Amygdala (tissue), 56 donors: ENCODE data around the gene RPL18A.

Experiments
- DNase-seq, 56 donors: peaks; one replicate each; lab custom pipeline; 2025; lab: John Stamatoyannopoulos, UW

Gene RPL18A

DNA sequence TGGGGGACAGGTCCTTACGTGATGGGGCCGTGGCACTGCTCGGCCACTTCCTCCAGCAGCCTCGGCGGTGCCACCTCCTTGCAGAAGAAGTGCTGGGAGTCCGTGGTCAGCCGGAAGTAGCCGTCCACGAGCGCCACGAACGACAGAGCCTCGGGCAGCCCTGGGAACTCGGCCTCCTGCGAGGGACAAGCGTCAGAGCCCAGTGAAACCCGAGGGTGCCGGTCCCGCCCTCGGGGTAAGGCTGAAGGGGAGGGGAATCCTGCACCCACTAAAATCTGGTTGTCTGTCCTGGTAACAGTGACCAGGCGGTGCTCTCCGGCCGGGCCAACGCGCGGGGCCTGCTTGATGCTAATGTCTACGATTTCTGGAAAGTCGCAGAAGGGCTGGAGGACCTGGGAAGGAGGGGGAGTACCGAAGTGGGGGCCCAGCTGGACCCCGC is 18.3 kb upstream of the RPL18A start:
- no peak for DNase-seq

DNA sequence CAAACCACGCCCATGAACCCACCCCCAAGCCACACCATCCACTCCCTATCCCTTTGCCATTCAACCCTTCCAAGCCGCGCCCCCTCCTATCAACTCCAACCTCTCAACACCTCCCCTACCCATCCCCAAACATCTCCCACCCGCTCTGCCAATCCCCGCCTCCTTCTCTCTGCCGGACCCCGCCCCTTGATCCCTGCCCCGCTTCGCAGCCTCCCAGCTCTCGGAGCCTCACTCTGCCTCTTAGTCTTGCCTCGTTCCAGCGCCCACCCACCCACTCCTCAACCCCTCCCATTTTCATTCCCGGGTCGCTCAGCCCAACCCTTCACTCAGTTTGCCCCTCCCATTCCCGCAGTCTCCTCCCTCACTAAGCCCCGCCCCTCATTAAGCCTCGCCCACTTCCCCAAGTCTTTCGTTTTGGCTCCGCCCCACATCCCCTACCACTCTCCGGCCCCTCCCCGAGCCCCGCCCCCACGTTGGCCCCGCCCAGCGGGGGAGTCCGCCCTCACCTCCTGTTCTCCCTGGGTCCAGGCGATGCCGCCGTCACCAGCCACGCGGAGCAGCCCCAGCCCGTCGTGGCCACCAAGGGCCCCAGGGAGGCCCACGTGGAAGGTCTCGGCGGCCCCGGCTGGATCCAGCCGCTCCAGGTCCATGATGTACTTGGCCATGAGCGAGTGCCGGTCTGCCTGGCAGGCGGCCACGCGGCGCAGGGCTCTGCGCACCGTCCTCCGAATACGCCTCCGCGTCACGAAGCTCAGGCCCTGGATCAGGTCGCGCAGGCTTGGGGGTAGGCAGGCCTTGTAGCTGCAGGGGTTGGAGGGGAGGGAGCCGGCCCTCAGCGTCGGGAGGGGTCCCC is 17.7 kb upstream of the RPL18A start:
- DNase-seq: peak in 48 of 56 donors; percentile 7 to 79 (median 50)

GRCh38 chr19:17842663-17843291 is 16.9 kb upstream of the RPL18A start:
- no peak for DNase-seq

GRCh38 chr19:17843292-17843827 is 16.4 kb upstream of the RPL18A start:
- no peak for DNase-seq

DNA sequence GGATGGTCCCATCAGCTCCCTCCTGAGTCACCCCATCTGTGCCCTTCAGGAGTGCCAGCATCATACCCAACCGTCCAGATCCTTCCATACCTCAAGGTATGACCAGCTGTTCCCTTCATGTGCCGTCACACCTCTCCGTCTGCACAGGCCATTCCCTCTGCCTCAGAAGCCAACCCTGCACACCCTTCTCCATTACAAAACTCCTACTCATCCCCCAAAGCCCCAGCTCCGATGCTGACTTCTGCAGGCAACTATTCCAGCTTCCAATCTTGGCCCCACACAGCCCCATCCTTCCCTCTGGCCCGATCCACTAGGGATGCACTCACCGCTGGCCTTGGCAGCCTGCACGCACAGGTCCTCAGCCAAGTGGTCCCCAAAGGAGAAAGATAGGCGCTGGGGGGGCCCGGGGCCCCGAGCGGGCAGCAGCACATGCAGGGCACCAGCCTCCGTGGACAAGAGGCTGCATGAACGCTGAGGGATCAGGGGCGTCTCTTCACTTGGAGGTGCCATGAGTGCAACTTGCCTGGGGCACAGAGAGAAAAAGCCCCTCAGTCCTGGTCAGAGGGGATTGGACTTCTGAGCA is 15.7 kb upstream of the RPL18A start:
- DNase-seq: no peak

DNA sequence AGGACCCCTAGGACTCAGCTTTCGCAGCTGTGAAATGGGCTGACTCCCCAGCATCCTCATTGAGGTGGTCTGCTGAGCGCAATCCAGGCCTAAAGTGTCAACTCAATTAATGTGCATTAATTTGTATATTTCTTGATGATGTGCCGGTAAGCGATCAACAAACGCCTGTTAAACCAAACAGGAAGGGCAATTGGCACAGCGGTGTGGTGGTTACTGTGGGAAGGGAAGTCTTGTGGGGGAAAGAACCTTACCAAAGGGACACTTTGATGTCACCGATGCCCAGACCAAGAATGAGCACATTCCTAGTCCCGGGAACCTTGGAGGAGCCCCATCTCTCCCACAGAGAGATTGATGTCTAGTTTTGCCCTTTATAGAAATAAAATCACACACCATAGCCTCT is 13.6 kb upstream of the RPL18A start:
- no peak for DNase-seq

GRCh38 chr19:17847538-17848366 is 12.0 kb upstream of the RPL18A start, which contains the start of gene JAK3:
JAK3 (minus strand) TSS chr19:17847982; CDS start chr19:17844417, 3,565 bp downstream.
- peak in 47 of 56 donors; percentile 7 to 61 (median 30) for DNase-seq

DNA sequence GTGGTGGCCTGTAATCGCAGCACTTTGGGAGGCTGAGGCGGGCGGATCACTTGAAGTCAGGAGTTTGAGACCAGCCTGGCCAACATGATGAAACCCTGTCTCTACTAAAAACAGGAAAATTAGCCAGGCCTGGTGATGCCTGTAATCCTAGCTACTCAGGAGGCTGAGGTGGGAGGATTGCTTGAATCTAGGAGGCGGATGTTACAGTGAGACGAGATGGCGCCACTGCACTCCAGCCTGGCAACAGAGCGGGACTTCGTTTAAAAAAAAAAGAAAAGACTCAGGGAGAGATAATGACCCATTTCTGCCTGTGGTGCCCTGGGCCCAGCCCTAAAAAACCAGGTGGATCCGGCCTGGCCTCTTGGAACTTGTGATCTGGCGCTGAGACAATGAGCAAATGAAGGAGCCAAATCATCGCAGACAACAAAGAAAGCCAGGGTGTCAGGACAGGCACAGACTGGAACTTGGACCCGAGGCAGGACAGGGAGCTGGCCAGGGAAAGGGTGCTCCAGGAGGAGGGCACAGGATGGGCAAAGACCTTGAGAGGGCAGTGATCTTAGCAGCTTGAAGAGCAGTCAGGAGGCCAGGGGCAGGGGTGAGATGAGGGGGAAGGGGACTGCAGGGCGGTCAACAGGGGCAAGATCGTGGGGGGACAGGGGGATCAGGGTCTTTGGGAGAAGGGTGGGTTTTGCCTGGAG is 11.0 kb upstream of the RPL18A start:
- no peak for DNase-seq

- DNase-seq: no peak
Measured at GRCh38 chr19:17854061-17854460, 5.6 kb upstream of the RPL18A start.

- DNase-seq: peak in 51 of 56 donors; percentile 7 to 85 (median 56)
Measured at GRCh38 chr19:17855280-17856152, 4.2 kb upstream of the RPL18A start.

GRCh38 chr19:17860331-17860992 is 752 bp downstream of the RPL18A start:
- DNase-seq: no peak

DNA sequence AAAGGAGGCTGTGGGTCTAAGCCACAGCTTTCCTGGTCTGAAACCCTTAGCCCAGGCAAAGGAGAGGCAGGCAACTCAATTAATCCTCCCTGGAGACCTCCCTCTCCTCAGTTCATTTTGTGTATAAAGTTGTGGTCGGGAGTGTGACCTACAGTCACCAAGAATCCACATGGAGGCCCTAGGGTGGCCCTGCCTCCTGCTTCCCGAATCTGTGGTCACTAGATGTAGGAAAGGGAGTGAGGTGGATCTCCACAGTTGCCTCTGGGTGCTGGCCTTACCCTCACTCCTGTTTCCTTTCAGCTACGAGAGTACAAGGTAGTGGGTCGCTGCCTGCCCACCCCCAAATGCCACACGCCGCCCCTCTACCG is 1.3 kb downstream of the RPL18A start:
- DNase-seq: no peak

GRCh38 chr19:17861542-17862402 is 2.1 kb downstream of the RPL18A start:
- no peak for DNase-seq

DNA sequence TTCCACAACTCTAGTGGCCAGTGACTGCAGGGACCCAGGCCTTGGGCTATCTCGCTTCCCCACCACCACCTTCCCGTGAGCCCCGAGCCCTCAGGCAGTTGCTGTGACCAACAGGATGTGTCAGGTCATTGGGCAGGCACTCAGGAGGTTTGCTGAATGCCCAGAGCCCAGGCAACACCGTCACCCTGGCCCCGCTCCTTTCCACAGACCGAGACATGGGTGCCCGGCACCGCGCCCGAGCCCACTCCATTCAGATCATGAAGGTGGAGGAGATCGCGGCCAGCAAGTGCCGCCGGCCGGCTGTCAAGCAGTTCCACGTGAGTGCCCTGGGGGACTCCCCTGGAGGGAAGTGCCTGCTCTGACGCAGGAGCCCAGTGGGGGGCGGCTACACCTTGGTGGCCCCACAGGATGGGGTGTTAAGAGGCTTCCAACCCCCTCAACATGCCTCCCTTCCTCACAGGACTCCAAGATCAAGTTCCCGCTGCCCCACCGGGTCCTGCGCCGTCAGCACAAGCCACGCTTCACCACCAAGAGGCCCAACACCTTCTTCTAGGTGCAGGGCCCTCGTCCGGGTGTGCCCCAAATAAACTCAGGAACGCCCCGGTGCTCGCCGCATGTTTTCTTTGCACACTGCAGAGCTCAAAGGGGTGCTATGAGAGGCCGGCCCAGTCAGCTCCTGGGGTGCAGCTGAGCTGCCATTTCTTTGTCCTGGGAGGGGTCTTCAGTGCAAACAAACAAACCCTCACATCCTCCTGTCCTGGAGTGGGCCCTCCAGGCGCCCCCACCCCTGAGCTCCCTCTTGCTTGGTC is 3.2 kb downstream of the RPL18A start:
- DNase-seq: no peak

GRCh38 chr19:17863520-17864182 is 3.9 kb downstream of the RPL18A start:
- no peak for DNase-seq
